ENCODE data around the gene MPZ. TPM values are rescaled to one million over a fixed set of nuclear protein-coding genes. Genes with fewer than 3 reads are reported as not detected.

MPZ gene
- total RNA-seq, 1 donor from 2014 or later: 51.3 TPM

- no peak for DNase-seq (ENCODE audit: low read depth, low spot score)
- H3K4me3 Mint-ChIP-seq: no peak overlapping the region
- H3K27me3 Mint-ChIP-seq (ENCODE audit: low read depth): peaks cover 38% of the 10 kb centered on the region
Observed at GRCh38 chr1:161265305-161265704, 44.5 kb downstream of the MPZ start.

GRCh38 chr1:161261261-161262235 is 48.2 kb downstream of the MPZ start:
- peaks cover 7% of the 10 kb centered on the region for H3K9me3 Mint-ChIP-seq
- DNase-seq (ENCODE audit: low read depth, low spot score): no peak
- peaks cover 6% of the 10 kb centered on the region for H3K36me3 Mint-ChIP-seq (ENCODE audit: low read depth)
- H3K27me3 Mint-ChIP-seq (ENCODE audit: low read depth): peaks cover 64% of the 10 kb centered on the region
- H3K4me3 Mint-ChIP-seq: no peak overlapping the region
- TF ChIP-seq CTCF (conservative IDR thresholded peaks at IDR 0.05): no peak
- H3K27ac Mint-ChIP-seq (ENCODE audit: unreplicated experiment): no peak overlapping the region
- H3K4me1 Mint-ChIP-seq: peaks cover 17% of the 10 kb centered on the region

More at GRCh38 chr1:161265305-161265704, 44.5 kb downstream of the MPZ start:
- Mint-ChIP-seq H3K36me3 (ENCODE audit: low read depth) (no peaks in the 10 kb centered on the region), H3K27ac (ENCODE audit: unreplicated experiment) (peak overlapping the region; percentile 57), H3K4me1 (peaks cover 7% of the 10 kb centered on the region), H3K9me3 (no peaks in the 10 kb centered on the region)
- TF ChIP-seq CTCF (conservative IDR thresholded peaks at IDR 0.05): no peak

- Mint-ChIP-seq H3K4me3 (peak overlapping the region; percentile 58), H3K36me3 (ENCODE audit: low read depth) (peaks cover 6% of the 10 kb centered on the region), H3K27me3 (ENCODE audit: low read depth) (peaks cover 60% of the 10 kb centered on the region), H3K27ac (ENCODE audit: unreplicated experiment) (no peak overlapping the region), H3K9me3 (peaks cover 10% of the 10 kb centered on the region), H3K4me1 (peaks cover 17% of the 10 kb centered on the region)
- no peak for DNase-seq (ENCODE audit: low read depth, low spot score)
- no peak for TF ChIP-seq CTCF (conservative IDR thresholded peaks at IDR 0.05)
Observed at GRCh38 chr1:161260376-161261260, 49.1 kb downstream of the MPZ start.

GRCh38 chr1:161259765-161260164 is 50.0 kb downstream of the MPZ start:
- Mint-ChIP-seq H3K4me1 (peaks cover 17% of the 10 kb centered on the region), H3K27me3 (ENCODE audit: low read depth) (peaks cover 58% of the 10 kb centered on the region), H3K36me3 (ENCODE audit: low read depth) (peaks cover 6% of the 10 kb centered on the region), H3K27ac (ENCODE audit: unreplicated experiment) (no peak overlapping the region), H3K4me3 (peak overlapping the region; percentile 83), H3K9me3 (peaks cover 10% of the 10 kb centered on the region)
- no peak for TF ChIP-seq CTCF (conservative IDR thresholded peaks at IDR 0.05)
- DNase-seq (ENCODE audit: low read depth, low spot score): no peak

- H3K9me3 Mint-ChIP-seq: peaks cover 10% of the 10 kb centered on the region
- H3K27me3 Mint-ChIP-seq (ENCODE audit: low read depth): peaks cover 55% of the 10 kb centered on the region
- no peak for TF ChIP-seq CTCF (conservative IDR thresholded peaks at IDR 0.05)
- no peak overlapping the region for H3K27ac Mint-ChIP-seq (ENCODE audit: unreplicated experiment)
- H3K4me1 Mint-ChIP-seq: peaks cover 17% of the 10 kb centered on the region
- peaks cover 6% of the 10 kb centered on the region for H3K36me3 Mint-ChIP-seq (ENCODE audit: low read depth)
- DNase-seq (ENCODE audit: low read depth, low spot score): no peak
- peak overlapping the region; percentile 83 for H3K4me3 Mint-ChIP-seq
Observed at GRCh38 chr1:161259345-161259702, 50.4 kb downstream of the MPZ start.

Data from neural crest cell (in vitro differentiated cells).